Activated CD4-positive, alpha-beta T cell treated with anti-CD3 and anti-CD28 coated beads, Interleukin-2, Interleukin-4, amounts not matched to agents 100 ng/mL and 50 ng/mL, durations not matched to agents 16 hours and 8 hours (primary cell): Measurements from ENCODE around the gene CSPG4.
A peak's percentile ranks its signal among the peaks of the same experiment; 100 is the strongest.
"Not testable (repeated sequence)": the region's sequence is repeated elsewhere in the genome, so short reads cannot be mapped to it uniquely, and the experiment has no call there.

ENCODE experiments used
- DNase-seq: peaks from one replicate; pipeline ENCODE4 v3.0.0-alpha.2; 2020; ENCODE audit warnings: low spot score

CSPG4 gene

GRCh38 chr15:75738014-75738646 lies 25.5 kb upstream of the CSPG4 start:
- DNase-seq, result no peak

GRCh38 chr15:75737116-75738013 lies 24.7 kb upstream of the CSPG4 start:
- not testable (repeated sequence) for DNase-seq

GRCh38 chr15:75736256-75736655 lies 23.6 kb upstream of the CSPG4 start:
- no peak for DNase-seq

- DNase-seq, result not testable (repeated sequence)
Measured at GRCh38 chr15:75734861-75735760, 22.5 kb upstream of the CSPG4 start.

- no peak for DNase-seq
Measured at GRCh38 chr15:75733761-75734651, 21.4 kb upstream of the CSPG4 start.

- DNase-seq, result peak; percentile 64
Measured at GRCh38 chr15:75732809-75733451, 20.3 kb upstream of the CSPG4 start.

GRCh38 chr15:75732177-75732808 lies 19.6 kb upstream of the CSPG4 start:
- DNase-seq, result no peak

- DNase-seq, result no peak
Measured at GRCh38 chr15:75731248-75732151, 18.9 kb upstream of the CSPG4 start.

- not testable (repeated sequence) for DNase-seq
Measured at GRCh38 chr15:75730376-75731247, 18.0 kb upstream of the CSPG4 start.

GRCh38 chr15:75729326-75730069 lies 16.9 kb upstream of the CSPG4 start:
- DNase-seq, result no peak

GRCh38 chr15:75727851-75728715 lies 15.4 kb upstream of the CSPG4 start:
- DNase-seq, result peak; percentile 60

- no peak for DNase-seq
Measured at GRCh38 chr15:75727031-75727531, 14.4 kb upstream of the CSPG4 start.

GRCh38 chr15:75725719-75726607 lies 13.3 kb upstream of the CSPG4 start:
- no peak for DNase-seq

- no peak for DNase-seq
Measured at GRCh38 chr15:75725006-75725718, 12.5 kb upstream of the CSPG4 start.
